ENCODE measurements around the gene LONP2.

The LONP2 gene

DNA sequence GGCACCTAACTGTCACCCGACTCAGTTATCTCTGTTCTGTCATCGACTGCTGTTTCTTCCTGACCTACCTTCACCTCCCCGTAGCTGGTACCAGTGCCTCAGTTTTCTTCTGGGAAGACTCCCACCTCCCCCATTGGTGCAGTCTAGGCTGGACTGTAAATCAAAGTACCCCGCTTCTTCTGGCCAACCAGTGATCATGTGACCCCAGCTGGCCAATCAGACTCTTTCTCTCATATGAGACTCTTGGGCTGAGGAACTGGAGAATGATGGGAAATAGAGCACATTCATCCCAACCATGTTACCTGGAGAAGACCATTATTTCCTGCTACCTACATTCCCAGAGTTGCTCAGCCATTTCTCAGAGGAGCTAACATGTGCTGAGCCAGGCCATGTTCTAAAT is 20.6 kb upstream of the LONP2 start:
- TF ChIP-seq, protein P1, sequence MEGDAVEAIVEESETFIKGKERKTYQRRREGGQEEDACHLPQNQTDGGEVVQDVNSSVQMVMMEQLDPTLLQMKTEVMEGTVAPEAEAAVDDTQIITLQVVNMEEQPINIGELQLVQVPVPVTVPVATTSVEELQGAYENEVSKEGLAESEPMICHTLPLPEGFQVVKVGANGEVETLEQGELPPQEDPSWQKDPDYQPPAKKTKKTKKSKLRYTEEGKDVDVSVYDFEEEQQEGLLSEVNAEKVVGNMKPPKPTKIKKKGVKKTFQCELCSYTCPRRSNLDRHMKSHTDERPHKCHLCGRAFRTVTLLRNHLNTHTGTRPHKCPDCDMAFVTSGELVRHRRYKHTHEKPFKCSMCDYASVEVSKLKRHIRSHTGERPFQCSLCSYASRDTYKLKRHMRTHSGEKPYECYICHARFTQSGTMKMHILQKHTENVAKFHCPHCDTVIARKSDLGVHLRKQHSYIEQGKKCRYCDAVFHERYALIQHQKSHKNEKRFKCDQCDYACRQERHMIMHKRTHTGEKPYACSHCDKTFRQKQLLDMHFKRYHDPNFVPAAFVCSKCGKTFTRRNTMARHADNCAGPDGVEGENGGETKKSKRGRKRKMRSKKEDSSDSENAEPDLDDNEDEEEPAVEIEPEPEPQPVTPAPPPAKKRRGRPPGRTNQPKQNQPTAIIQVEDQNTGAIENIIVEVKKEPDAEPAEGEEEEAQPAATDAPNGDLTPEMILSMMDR (conservative IDR thresholded peaks at IDR 0.05; ENCODE audit: low read length) = no peak
- H3K4me3 ChIP-seq (ENCODE audit: low read length) = no peak overlapping the region
- no peak for DNase-seq (ENCODE audit: low read depth)

DNA sequence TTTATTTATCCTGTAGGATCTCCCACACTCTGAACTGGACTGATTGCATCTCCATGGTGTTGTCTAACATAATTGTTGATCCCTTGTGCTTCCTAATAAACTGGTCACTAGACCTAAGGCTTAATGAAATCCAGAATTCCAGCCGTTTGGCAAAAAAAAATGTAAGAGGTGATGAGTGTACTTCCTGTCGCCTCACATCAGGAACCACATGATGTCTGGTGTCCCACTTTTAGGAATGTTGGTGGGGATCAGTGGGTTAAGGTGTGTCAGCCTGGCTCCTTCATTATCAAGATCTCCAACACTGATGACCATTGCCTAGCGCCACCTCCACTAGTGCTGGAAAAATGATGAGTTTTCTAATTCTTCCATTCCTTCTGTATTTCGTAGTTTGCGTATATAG is 18.6 kb upstream of the LONP2 start:
- H3K4me3 ChIP-seq (ENCODE audit: low read length) = no peak overlapping the region
- TF ChIP-seq, protein P1 (conservative IDR thresholded peaks at IDR 0.05; ENCODE audit: low read length) = no peak
- DNase-seq (ENCODE audit: low read depth) = peak; percentile 27

DNA sequence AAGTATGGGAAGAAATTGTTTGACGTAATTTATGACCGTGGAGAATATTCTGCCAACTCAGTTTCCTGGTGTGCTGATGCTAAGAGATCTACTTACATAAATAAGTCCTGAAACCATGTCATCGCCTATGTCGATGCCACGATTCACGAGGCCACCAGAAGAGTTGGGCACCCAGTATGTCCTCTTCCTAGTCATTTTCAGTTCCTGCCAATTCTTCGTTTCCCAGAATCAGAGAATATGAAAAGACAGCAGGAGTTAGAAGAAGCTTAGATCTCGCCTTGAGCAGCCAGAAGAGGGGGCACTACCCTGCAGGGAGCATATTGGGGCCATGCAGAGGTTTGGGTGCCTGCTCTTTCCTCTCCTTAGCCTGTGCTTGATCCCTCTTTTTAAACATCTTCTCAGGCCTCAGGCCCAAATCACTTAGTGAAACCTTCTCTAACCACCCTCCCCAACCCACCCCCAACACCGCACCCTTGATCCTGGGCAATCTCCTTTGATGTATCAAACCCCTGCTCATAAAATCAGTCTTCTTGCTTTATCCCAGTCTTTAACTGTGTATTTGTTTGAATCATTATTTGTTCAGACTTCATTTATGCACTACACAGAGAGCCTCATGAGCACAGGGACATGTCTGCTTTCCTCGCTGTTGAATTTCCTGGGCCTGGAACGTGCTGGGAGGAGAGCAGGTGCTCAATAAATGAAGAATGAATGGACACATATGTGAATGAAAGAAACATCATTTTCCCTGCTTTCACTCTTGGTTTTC is 12.2 kb upstream of the LONP2 start:
- TF ChIP-seq, protein P1 (conservative IDR thresholded peaks at IDR 0.05; ENCODE audit: low read length) = peak; percentile 71
- peak; percentile 53 for DNase-seq (ENCODE audit: low read depth)

DNA sequence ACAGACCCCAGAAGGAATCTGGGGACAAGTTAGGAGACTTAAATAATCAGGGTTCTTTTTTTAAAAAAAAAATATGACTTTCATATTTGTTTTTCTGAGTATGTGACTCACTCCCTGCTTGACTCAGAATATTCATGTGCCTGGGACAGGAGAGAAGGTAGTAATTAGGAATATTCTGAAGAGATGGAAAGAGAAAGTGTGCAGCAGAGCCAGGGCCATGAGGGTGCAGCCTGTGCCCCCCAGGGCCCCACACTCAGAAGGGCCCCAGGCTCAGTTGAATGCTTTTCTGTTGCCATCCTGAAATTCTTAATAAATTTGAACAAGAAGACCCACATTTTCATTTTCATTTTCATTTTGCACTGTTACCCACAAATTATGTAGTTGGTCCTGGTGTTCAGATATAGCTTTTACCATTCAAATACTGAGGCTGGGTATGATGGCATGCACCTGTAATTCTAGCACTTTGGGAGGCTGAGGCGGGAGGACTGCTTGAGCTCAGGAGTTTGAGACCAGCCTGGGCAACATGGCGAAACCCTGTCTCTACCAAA is 11.5 kb upstream of the LONP2 start:
- no peak for DNase-seq (ENCODE audit: low read depth)
- TF ChIP-seq, protein P1 (conservative IDR thresholded peaks at IDR 0.05; ENCODE audit: low read length) = no peak
- H3K4me3 ChIP-seq (ENCODE audit: low read length) = no peak overlapping the region

More for the DNA sequence above, 12.2 kb upstream of the LONP2 start:
- H3K4me3 ChIP-seq (ENCODE audit: low read length) = no peak overlapping the region

DNA sequence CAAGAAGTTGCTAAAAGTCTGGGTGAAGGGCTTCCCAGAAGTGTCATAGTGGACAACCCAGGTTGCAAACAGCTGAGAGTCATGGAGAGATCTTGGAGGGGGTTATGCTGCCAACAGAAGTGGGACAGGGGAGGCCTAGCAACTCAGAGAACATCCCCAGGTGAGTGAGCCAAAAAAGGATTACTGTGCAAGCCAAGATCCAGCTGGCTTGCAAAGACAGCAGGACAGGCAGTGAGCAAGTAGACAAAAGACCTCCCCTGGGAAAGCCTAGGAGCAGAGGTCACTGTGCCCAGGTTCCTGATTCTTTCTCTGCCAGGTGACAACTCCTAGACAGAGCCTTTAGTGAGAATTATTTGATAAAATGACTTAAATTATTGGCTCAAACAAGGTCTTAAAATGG is 9.5 kb upstream of the LONP2 start:
- no peak overlapping the region for H3K4me3 ChIP-seq (ENCODE audit: low read length)
- TF ChIP-seq, protein P1 (conservative IDR thresholded peaks at IDR 0.05; ENCODE audit: low read length) = no peak
- no peak for DNase-seq (ENCODE audit: low read depth)

DNA sequence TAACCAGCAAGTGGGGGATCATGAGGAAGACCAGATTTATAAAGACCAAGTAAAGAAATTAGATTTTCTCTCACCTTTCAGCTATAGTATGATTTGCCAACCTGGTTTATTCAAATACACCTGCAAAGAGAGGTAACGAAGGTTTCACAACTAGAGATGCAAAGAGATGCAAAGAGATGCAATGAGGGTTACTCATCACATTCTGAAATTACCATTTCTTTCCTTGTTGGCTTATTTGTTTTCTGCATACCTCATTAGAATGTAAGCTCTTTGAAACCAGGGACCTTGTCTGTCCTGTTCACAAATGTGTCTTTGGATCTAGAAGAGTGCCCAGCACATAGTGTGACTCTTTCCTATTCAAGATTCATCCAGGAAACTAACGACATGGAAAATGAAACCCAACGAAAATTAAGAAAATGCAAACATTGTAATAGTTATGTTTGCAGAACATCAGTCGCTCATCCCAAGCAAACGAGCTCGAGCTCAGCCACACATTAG is 9.0 kb upstream of the LONP2 start:
- TF ChIP-seq, protein P1 (conservative IDR thresholded peaks at IDR 0.05; ENCODE audit: low read length) = no peak
- no peak overlapping the region for H3K4me3 ChIP-seq (ENCODE audit: low read length)
- no peak for DNase-seq (ENCODE audit: low read depth)

Measured in AG10803 (cell line).